H9 (cell line): ENCODE measurements around the gene MAPKAPK3. TPM values are rescaled to one million over a fixed set of nuclear protein-coding genes. Genes with fewer than 3 reads are reported as not detected.

Experiments used
- DNase-seq: peaks from one replicate; pipeline ENCODE4 v3.0.0-alpha.2; 2017
- H2AFZ ChIP-seq: one replicate; pipeline ENCODE4 v1.6.1; 2013; ENCODE audit warnings: mild to moderate bottlenecking, low read length, control low read depth, moderate library complexity
- H2AK5ac ChIP-seq: 2 replicates; pipeline ENCODE4 v1.6.1; 2013; ENCODE audit warnings: low read length, control low read depth, mixed read lengths; ENCODE audit not compliant: insufficient read length
- H2BK120ac ChIP-seq: one replicate; pipeline ENCODE4 v1.6.1; 2013; ENCODE audit warnings: low read depth, mild to moderate bottlenecking, low read length, control low read depth, inconsistent platforms; ENCODE audit not compliant: poor library complexity, severe bottlenecking
- H2BK12ac ChIP-seq: 2 replicates; pipeline ENCODE4 v1.6.1; 2013; ENCODE audit warnings: low read length, control low read depth, mixed read lengths, low read depth; ENCODE audit not compliant: insufficient read length
- H2BK15ac ChIP-seq: 2 replicates; pipeline ENCODE4 v1.6.1; 2013; ENCODE audit warnings: low read depth, low read length, control low read depth
- H2BK20ac ChIP-seq: one replicate; pipeline ENCODE4 v1.6.1; 2013; ENCODE audit warnings: low read depth, mild to moderate bottlenecking, low read length, control low read depth, inconsistent platforms; ENCODE audit not compliant: poor library complexity, severe bottlenecking
- H2BK5ac ChIP-seq: 2 replicates; pipeline ENCODE4 v1.6.1; 2013; ENCODE audit warnings: low read length, control low read depth, mixed read lengths; ENCODE audit not compliant: insufficient read length
- H3K14ac ChIP-seq: 2 replicates; pipeline ENCODE4 v1.6.1; 2013; ENCODE audit warnings: low read length, control low read depth; ENCODE audit not compliant: insufficient read depth
- H3K18ac ChIP-seq: 2 replicates; pipeline ENCODE4 v1.6.1; 2013; ENCODE audit warnings: low read depth, mild to moderate bottlenecking, mixed read lengths, low read length, control low read depth; ENCODE audit not compliant: insufficient read length
- H3K23ac ChIP-seq: 2 replicates; pipeline ENCODE4 v1.6.1; 2013; ENCODE audit warnings: low read length, control low read depth, mixed read lengths, low read depth; ENCODE audit not compliant: insufficient read length
- H3K23me2 ChIP-seq: 2 replicates; pipeline ENCODE4 v1.6.1; 2013; ENCODE audit warnings: low read depth, mild to moderate bottlenecking, mixed read lengths, low read length, control low read depth; ENCODE audit not compliant: insufficient read length, poor library complexity, severe bottlenecking
- H3K27ac ChIP-seq: 2 replicates; pipeline ENCODE4 v1.5.1; 2013; ENCODE audit warnings: low read length, control low read depth, mixed read lengths, low read depth; ENCODE audit not compliant: insufficient read length
- H3K27me3 ChIP-seq: 2 replicates; pipeline ENCODE4 v1.6.1; 2013; ENCODE audit warnings: low read length, control low read depth, inconsistent platforms; ENCODE audit not compliant: insufficient read depth
- H3K4ac ChIP-seq: 2 replicates; pipeline ENCODE4 v1.6.1; 2013; ENCODE audit warnings: low read depth, mild to moderate bottlenecking, control low read depth, inconsistent platforms, low read length, moderate library complexity
- H3K4me1 ChIP-seq: 2 replicates; pipeline ENCODE4 v1.6.1; 2013; ENCODE audit warnings: low read length, control low read depth, inconsistent platforms; ENCODE audit not compliant: insufficient read depth
- H3K4me2 ChIP-seq: 2 replicates; pipeline ENCODE4 v1.6.1; 2013; ENCODE audit warnings: low read length, control low read depth, mixed read lengths; ENCODE audit not compliant: insufficient read length, insufficient read depth
- H3K56ac ChIP-seq: 2 replicates; pipeline ENCODE4 v1.6.1; 2013; ENCODE audit warnings: low read depth, mild to moderate bottlenecking, mixed read lengths, low read length, control low read depth; ENCODE audit not compliant: insufficient read length
- H3K79me1 ChIP-seq: 2 replicates; pipeline ENCODE4 v1.6.1; 2013; ENCODE audit warnings: low read depth, mild to moderate bottlenecking, moderate library complexity, low read length, control low read depth, inconsistent platforms; ENCODE audit not compliant: insufficient read depth, poor library complexity, severe bottlenecking
- H3K79me2 ChIP-seq: 2 replicates; pipeline ENCODE4 v1.6.1; 2013; ENCODE audit warnings: low read length, control low read depth, inconsistent platforms; ENCODE audit not compliant: insufficient read depth
- H3K9ac ChIP-seq: 2 replicates; pipeline ENCODE4 v1.6.1; 2013; ENCODE audit warnings: low read length, control low read depth, mixed read lengths; ENCODE audit not compliant: insufficient read length; ENCODE audit errors: extremely low read depth
- H3K9me3 ChIP-seq: one replicate; pipeline ENCODE4 v1.6.1; 2013; ENCODE audit warnings: low read depth, low read length, inconsistent platforms; ENCODE audit not compliant: control insufficient read depth
- H3T11ph ChIP-seq: one replicate; pipeline ENCODE4 v1.6.1; 2013; ENCODE audit warnings: mild to moderate bottlenecking, low read length, control low read depth, inconsistent platforms
- H4K20me1 ChIP-seq: one replicate; pipeline ENCODE4 v1.6.1; 2013; ENCODE audit not compliant: control insufficient read depth, insufficient read length, insufficient read depth
- H4K5ac ChIP-seq: 2 replicates; pipeline ENCODE4 v1.6.1; 2013; ENCODE audit warnings: low read depth, mild to moderate bottlenecking, mixed read lengths, low read length, control low read depth; ENCODE audit not compliant: insufficient read length
- H4K8ac ChIP-seq: replicated peaks from 2 replicates; pipeline ENCODE4 v1.6.1; 2013; ENCODE audit warnings: low read length, control low read depth, mixed read lengths, low read depth; ENCODE audit not compliant: insufficient read length
- H4K91ac ChIP-seq: 2 replicates; pipeline ENCODE4 v1.6.1; 2013; ENCODE audit warnings: low read depth, mild to moderate bottlenecking, moderate library complexity, mixed read lengths, low read length, control low read depth; ENCODE audit not compliant: insufficient read length
- H3K27ac Mint-ChIP-seq, 3 experiments: 2 replicates in 2 of 3; 3 replicates in 1 of 3; pipeline ENCODE4 v1.8.0; 2020 to 2021; ENCODE audit warnings: mixed read lengths in 3 of 3, mild to moderate bottlenecking in 1 of 3, moderate library complexity in 1 of 3
- H3K27me3 Mint-ChIP-seq: 2 replicates; pipeline ENCODE4 v1.8.0; 2021; ENCODE audit warnings: low read depth, mild to moderate bottlenecking, moderate library complexity, mixed read lengths
- H3K36me3 Mint-ChIP-seq, 3 experiments: 2 replicates in 2 of 3; 3 replicates in 1 of 3; pipeline ENCODE4 v1.8.0; 2020 to 2021; ENCODE audit warnings: low read depth in 3 of 3, mixed read lengths in 3 of 3; ENCODE audit not compliant: insufficient read depth in 1 of 3
- H3K4me1 Mint-ChIP-seq, 2 experiments: 2 replicates each; pipeline ENCODE4 v1.8.0; 2020; ENCODE audit warnings: mixed read lengths in 2 of 2
- H3K4me3 Mint-ChIP-seq, 2 experiments: 2 replicates in 1 of 2; 3 replicates in 1 of 2; pipeline ENCODE4 v1.8.0; 2020 to 2021; ENCODE audit warnings: mild to moderate bottlenecking in 2 of 2, mixed read lengths in 2 of 2, moderate library complexity in 1 of 2
- H3K9me3 Mint-ChIP-seq, 2 experiments: 2 replicates in 1 of 2; 3 replicates in 1 of 2; pipeline ENCODE4 v1.8.0; 2020; ENCODE audit warnings: mild to moderate bottlenecking in 2 of 2, mixed read lengths in 2 of 2, moderate library complexity in 1 of 2
- CTCF ChIP-seq: fragments of 200-600 bp; sonication (generic); conservative IDR thresholded peaks from 3 replicates; pipeline ENCODE4 v1.8.0; 2021; ENCODE audit warnings: antibody characterized with exemption, mild to moderate bottlenecking
- WGBS: extraction: QIAGEN DNeasy Blood & Tissue Kit; methylation state at CpG from one replicate; pipeline ENCODE4 v1.1.7; 2013; ENCODE audit warnings: missing lambda C conversion rate, low lambda C conversion rate, mixed read lengths; ENCODE audit not compliant: insufficient read length; ENCODE audit errors: extremely low coverage; 5-methylcytosine and 5-hydroxymethylcytosine counted together
- total RNA-seq: library from RNA; stranded (reverse); gene quantifications from 2 replicates; pipeline ENCODE4 v1.2.1, GENCODE V29; 2021

Gene MAPKAPK3
- total RNA-seq, 1 experiment from 2014 or later = 57.9 TPM

GRCh38 chr3:50573566-50574443 lies 43.1 kb upstream of the MAPKAPK3 start:
- Histone ChIP-seq H3K4me1 (no peaks in the 10 kb centered on the region), H3K23ac (no peak overlapping the region), H2BK5ac (no peak overlapping the region), H3K9me3 (no peaks in the 10 kb centered on the region), H2AFZ (no peak overlapping the region), H3K9ac (no peak overlapping the region), H4K8ac (no peak overlapping the region), H4K91ac (no peak overlapping the region), H3K18ac (no peak overlapping the region), H3K14ac (no peak overlapping the region), H3K79me2 (no peaks in the 10 kb centered on the region), H2BK12ac (no peak overlapping the region), H3K56ac (no peak overlapping the region), H2AK5ac (no peak overlapping the region), H3T11ph (no peak overlapping the region), H3K27me3 (no peaks in the 10 kb centered on the region), H3K4me2 (no peak overlapping the region), H4K20me1 (no peaks in the 10 kb centered on the region), H4K5ac (no peak overlapping the region), H2BK20ac (no peak overlapping the region), H2BK15ac (no peak overlapping the region), H3K27ac (no peak overlapping the region), H3K4ac (no peak overlapping the region), H3K23me2 (peaks cover 2% of the 10 kb centered on the region), H2BK120ac (no peak overlapping the region), H3K79me1 (no peaks in the 10 kb centered on the region)
- Mint-ChIP-seq H3K9me3 (no peaks in the 10 kb centered on the region), H3K4me3 (no peak overlapping the region), H3K27me3 (no peaks in the 10 kb centered on the region), H3K36me3 (peaks cover 0 to 4% (median 1%) of the 10 kb centered on the region in 3 experiments; a peak in 3 of 7 replicates), H3K27ac (no peak overlapping the region), H3K4me1 (peaks cover 0 to 6% of the 10 kb centered on the region in 2 experiments; a peak in 3 of 4 replicates)
- WGBS = no CpG with 5 or more reads among the region's 8 CpGs
- TF ChIP-seq CTCF = no peak
- no peak for DNase-seq
